ENCODE results near the gene CCK.

DNA sequence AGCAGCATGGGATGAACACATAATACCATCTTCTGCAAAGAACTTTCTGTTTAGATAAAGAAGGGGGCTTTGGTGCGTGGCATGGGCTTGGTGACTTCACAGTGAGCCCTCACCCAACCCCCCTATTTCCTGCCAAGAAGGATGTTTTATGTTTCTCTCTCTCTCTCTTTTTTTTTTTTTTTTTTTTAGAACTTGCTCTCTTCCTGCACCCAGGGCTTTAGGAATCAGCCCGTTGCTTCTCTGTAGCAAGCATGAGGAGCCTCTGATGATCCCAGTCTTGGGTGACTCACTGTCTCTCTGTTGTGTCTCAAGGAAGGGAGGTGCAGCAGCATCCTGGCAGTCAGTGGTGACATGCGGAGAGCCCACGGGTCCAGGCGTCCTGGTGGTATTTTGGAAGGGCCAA lies 49.1 kb downstream of the CCK start:
- no peak for TF ChIP-seq POLR2AphosphoS5 (IDR thresholded peaks at IDR 0.05)
- no peak for TF ChIP-seq CTCF (IDR thresholded peaks at IDR 0.05)
- TF ChIP-seq POLR2A (IDR thresholded peaks at IDR 0.05), result no peak

Measured in sigmoid colon (tissue), 4 donors.